ENCODE data around the gene VTN. TPM values are rescaled to one million over a fixed set of nuclear protein-coding genes. Genes with fewer than 3 reads are reported as not detected.

The VTN gene
- polyA plus RNA-seq, 6 donors from 2014 or later = 0.13 TPM; not detected in 5

DNA sequence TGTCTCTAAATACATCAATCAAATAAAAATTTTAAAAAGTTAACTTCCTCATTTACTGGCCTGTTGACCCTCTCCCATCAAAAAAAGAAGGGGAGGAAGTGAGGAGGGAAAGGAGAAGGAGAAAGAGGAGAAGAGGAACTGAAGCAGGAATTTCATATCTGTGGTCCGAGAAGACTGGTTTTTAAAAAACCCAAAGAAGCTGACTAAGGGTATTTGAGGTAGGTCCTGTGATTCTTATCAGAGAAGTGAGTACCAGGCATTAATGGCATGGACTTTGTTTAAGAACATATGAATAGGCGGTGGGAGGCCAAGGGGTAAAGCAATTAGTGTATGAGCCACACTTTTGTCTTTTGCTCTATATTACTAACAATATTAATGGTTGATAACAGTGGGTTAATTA, 33.9 kb upstream of the VTN start:
- peak overlapping the region in 5 of 8 donors; percentile 64 to 79 (median 77) for H3K4me3 Mint-ChIP-seq
- H3K27ac Mint-ChIP-seq = no peak overlapping the region
- H3K27me3 Mint-ChIP-seq = peaks cover 6 to 20% (median 11%) of the 10 kb centered on the region in 3 donors
- DNase-seq (no peak), ATAC-seq (ENCODE audit: low read depth in 2 of 2) (no peak)
- no peaks in the 10 kb centered on the region for H3K9me3 Mint-ChIP-seq
- peaks cover 7 to 9% (median 9%) of the 10 kb centered on the region in 3 donors for H3K4me1 Mint-ChIP-seq
- H3K36me3 Mint-ChIP-seq = no peaks in the 10 kb centered on the region

DNA sequence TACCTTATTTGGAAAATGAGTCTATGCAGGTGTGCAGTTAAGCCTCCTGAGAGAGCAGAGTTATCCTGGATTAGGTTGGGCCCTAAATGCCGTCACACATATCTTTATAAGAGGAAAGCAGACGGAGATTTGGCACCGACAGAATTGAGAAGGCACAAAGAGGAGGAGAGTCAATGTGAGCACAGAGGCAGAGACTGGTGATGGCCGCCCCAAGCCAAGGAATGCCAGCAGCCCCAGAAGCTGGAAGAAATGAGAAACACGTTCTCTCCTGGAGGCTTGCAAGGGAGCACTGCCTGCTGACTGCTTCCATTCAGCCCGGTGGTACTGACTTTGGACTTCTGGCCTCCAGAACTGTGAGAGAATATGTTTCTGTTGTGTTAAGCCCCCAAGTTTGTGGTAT, 32.7 kb upstream of the VTN start:
- H3K27me3 Mint-ChIP-seq = peaks cover 0 to 10% (median 1%) of the 10 kb centered on the region in 3 donors
- peaks cover 9 to 11% (median 11%) of the 10 kb centered on the region in 3 donors for H3K4me1 Mint-ChIP-seq
- no peaks in the 10 kb centered on the region for H3K36me3 Mint-ChIP-seq
- ATAC-seq (ENCODE audit: low read depth in 2 of 2) (no peak), DNase-seq (no peak)
- H3K4me3 Mint-ChIP-seq = peak overlapping the region in 4 of 8 donors; percentile 41 to 70 (median 46)
- H3K27ac Mint-ChIP-seq = peak overlapping the region in 1 of 6 donors; percentile 21
- no peaks in the 10 kb centered on the region for H3K9me3 Mint-ChIP-seq

DNA sequence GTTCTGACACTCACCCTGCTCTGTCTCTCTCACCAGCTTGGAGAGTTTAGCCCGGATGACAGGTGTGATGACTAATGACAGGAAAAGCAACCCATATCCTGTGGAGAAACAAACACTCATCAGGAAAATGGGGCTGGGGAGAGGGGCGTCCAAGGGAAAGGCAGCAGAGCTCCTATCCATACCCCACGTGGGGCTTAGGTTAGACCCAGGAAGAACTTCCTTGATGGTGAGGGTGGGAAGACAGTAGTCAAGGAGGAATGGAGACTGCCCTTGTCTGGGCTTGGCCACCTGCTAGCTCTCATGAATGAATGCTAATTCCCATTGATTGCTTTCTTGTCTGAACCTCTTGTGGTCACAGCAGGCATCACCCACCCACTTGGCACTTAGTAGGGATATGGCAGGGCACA, 32.1 kb upstream of the VTN start:
- H3K36me3 Mint-ChIP-seq = no peaks in the 10 kb centered on the region
- H3K9me3 Mint-ChIP-seq = no peaks in the 10 kb centered on the region
- peaks cover 0 to 6% (median 0%) of the 10 kb centered on the region in 3 donors for H3K27me3 Mint-ChIP-seq
- H3K4me3 Mint-ChIP-seq = no peak overlapping the region
- no peak for DNase-seq
- ATAC-seq (ENCODE audit: low read depth in 2 of 2) = no peak
- H3K4me1 Mint-ChIP-seq = peaks cover 9 to 12% (median 12%) of the 10 kb centered on the region in 3 donors
- peak overlapping the region in 1 of 6 donors; percentile 36 for H3K27ac Mint-ChIP-seq

DNA sequence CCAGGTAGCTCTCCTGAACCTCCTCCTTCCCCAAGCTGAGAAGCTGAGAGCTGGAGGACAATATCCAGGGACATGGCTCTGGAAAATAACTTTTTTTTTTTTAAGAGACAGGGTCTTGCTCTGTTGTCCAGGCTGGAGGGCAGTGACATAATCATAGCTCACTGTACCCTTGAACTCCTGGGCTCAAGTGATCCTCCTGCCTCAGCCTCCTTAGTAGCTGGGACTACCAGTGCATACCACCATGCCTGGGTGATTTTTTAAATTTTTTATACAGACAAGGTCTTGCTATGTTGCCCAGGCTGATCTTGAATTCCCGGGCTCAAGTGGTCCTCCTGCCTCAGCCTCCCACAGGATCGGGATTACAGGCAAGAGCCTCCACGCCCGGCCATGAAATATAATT, 29.7 kb upstream of the VTN start:
- no peak for ATAC-seq (ENCODE audit: low read depth in 2 of 2)
- peaks cover 0 to 5% (median 0%) of the 10 kb centered on the region in 3 donors for H3K27me3 Mint-ChIP-seq
- DNase-seq = no peak
- no peak overlapping the region for H3K27ac Mint-ChIP-seq
- no peaks in the 10 kb centered on the region for H3K36me3 Mint-ChIP-seq
- H3K4me3 Mint-ChIP-seq = no peak overlapping the region
- no peaks in the 10 kb centered on the region for H3K9me3 Mint-ChIP-seq
- peaks cover 0 to 5% (median 3%) of the 10 kb centered on the region in 3 donors for H3K4me1 Mint-ChIP-seq

DNA sequence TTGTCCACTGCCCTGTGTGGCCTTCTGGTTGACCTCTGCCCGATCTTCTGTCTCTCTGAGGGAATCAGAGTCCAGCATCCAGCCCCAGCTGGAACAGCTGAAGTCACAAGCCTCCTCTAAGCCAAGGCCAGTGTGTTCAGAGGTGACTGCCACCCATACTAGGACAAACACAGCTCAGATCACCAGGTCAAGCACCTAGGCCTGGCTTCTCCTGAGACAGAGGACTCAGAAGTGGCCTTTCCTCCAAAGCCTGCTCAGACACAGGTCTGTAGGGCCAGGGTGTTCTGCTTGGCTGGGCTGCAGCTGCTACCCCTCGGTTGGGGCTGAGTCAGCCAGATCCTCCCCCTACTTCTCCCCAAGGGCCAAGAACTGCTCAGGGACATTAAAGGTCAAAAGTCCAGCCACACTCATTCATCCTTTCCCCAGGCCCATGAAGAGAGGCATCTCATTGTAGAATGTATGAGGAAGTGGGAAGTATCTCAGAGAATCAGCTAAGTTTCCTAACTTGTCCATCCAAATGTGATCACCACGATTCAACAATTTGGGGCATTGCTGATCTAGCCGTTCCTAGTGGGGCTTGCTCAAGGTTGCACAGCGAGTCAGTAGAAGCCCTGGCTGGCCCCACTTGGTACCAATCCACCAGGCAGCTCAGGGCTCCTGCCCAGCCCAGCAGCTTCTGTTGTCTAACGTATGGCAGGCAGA, 28.3 kb upstream of the VTN start:
- H3K27ac Mint-ChIP-seq = peak overlapping the region in 2 of 6 donors; percentile 13 to 53
- DNase-seq = no peak
- no peaks in the 10 kb centered on the region for H3K9me3 Mint-ChIP-seq
- H3K36me3 Mint-ChIP-seq = peaks cover 0 to 8% of the 10 kb centered on the region in 2 donors
- no peaks in the 10 kb centered on the region for H3K27me3 Mint-ChIP-seq
- H3K4me3 Mint-ChIP-seq = no peak overlapping the region
- H3K4me1 Mint-ChIP-seq = peaks cover 0 to 5% (median 3%) of the 10 kb centered on the region in 3 donors
- no peak for ATAC-seq (ENCODE audit: low read depth in 2 of 2)

DNA sequence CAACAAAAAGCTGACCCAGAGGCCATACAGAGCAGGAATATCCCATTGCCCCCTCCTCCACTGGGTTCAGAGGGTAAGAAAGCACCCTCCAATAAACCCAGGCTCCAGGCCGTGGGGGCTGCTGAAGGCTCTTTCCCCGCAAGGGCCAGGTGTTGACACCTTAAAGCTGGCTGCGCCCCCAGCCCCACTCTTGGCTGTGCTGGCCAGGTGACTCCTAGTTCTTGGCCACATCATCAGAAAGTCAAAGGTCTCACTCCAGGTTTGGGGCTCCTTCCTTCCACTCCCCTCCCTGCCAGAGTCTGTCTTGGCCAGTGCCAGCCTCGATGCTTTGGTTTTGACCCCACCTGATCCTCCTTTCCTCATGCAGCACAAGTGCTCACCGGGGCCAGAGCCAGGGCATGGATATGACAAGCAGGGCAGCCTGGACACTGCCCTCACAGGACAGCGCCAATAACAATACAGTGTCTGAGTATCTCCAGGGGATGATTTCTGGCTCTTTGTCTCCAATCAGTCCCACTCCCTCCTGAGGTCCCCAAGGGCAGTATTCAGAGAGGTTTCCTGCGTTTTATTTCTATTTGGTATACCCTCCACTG, 27.7 kb upstream of the VTN start:
- DNase-seq (no peak), ATAC-seq (ENCODE audit: low read depth in 2 of 2) (no peak)
- no peaks in the 10 kb centered on the region for H3K9me3 Mint-ChIP-seq
- no peaks in the 10 kb centered on the region for H3K27me3 Mint-ChIP-seq
- H3K36me3 Mint-ChIP-seq = peaks cover 0 to 8% of the 10 kb centered on the region in 2 donors
- H3K27ac Mint-ChIP-seq = peak overlapping the region in 2 of 6 donors; percentile 16 to 53
- no peak overlapping the region for H3K4me3 Mint-ChIP-seq
- peaks cover 0 to 5% (median 3%) of the 10 kb centered on the region in 3 donors for H3K4me1 Mint-ChIP-seq

DNA sequence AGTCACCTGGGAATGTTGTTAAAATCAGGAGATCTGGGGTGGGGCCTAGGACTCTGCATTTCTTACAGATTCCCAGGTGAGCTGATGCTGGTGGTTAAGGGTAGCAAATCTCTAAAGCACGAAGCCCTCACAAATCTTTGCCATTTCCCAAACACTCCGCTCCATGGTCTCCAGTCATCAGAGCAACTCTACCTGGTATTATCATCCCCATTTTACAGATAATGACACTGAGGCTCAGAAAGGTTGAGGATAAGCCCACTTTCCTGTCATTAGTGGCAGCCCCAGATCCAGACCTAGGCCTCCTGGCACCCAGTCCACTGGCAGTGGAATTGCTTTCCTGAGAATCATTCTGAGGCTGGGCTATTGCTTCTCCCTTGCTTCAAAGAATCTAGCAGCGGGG, 27.2 kb upstream of the VTN start:
- H3K27me3 Mint-ChIP-seq = no peaks in the 10 kb centered on the region
- ATAC-seq (ENCODE audit: low read depth in 2 of 2) (no peak), DNase-seq (no peak)
- no peaks in the 10 kb centered on the region for H3K9me3 Mint-ChIP-seq
- peaks cover 0 to 5% (median 3%) of the 10 kb centered on the region in 3 donors for H3K4me1 Mint-ChIP-seq
- H3K4me3 Mint-ChIP-seq = no peak overlapping the region
- peaks cover 0 to 8% of the 10 kb centered on the region in 2 donors for H3K36me3 Mint-ChIP-seq
- no peak overlapping the region for H3K27ac Mint-ChIP-seq

DNA sequence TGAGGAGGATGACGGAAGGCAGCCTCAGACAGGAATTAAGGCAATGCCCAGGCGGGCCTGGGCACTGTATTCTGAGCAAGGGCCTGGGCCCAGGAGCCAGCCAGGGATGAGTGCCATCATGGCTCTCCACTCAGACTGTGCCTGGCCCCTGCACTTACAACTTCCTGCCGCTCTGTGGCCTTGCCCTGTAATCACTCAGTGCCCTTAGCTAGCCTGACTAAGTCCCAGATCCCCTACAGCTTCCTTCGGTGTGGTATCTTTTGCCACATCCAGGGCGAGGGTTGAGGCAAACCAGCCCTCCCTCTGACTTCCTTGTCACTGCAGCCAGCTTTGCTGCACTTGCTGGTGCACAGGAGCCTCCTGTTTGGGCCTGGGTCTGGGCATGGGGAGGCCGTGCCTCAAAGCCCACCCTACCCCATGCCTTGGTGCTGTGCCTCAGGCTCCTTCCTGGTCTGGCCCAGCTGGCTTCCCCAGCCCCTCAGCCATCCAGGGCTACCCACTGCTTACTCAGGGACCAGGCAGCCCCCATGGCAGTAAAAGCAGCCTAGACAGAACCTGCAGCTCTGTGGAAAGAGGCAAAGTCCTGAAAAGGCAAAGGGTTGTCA, 26.6 kb upstream of the VTN start:
- H3K4me3 Mint-ChIP-seq = no peak overlapping the region
- no peaks in the 10 kb centered on the region for H3K9me3 Mint-ChIP-seq
- H3K27me3 Mint-ChIP-seq = no peaks in the 10 kb centered on the region
- no peak for DNase-seq
- peaks cover 0 to 8% of the 10 kb centered on the region in 2 donors for H3K36me3 Mint-ChIP-seq
- ATAC-seq (ENCODE audit: low read depth in 2 of 2) = no peak
- no peak overlapping the region for H3K27ac Mint-ChIP-seq
- H3K4me1 Mint-ChIP-seq = peaks cover 0 to 5% (median 3%) of the 10 kb centered on the region in 3 donors

DNA sequence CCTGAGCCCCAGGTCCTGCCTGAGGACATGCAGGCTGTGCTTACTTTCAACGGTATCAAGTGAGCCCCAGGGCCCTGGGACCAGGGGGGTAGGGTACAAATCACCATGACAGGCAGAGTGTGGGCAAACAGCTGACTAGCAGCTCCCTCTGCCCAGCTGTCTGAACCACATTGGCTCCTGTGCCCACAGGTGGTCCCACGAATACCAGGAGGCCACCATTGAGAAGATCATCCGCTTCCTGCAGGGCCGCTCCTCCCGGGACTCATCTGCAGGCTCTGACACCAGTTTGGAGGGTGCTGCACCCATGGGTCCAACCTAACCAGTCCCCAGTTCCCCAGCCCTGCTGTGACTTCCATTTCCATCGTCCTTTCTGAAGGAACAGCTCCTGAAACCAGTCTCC, 25.9 kb upstream of the VTN start:
- H3K4me3 Mint-ChIP-seq = no peak overlapping the region
- no peaks in the 10 kb centered on the region for H3K27me3 Mint-ChIP-seq
- H3K4me1 Mint-ChIP-seq = peaks cover 0 to 5% (median 3%) of the 10 kb centered on the region in 3 donors
- peaks cover 0 to 15% of the 10 kb centered on the region in 2 donors for H3K36me3 Mint-ChIP-seq
- H3K9me3 Mint-ChIP-seq = no peaks in the 10 kb centered on the region
- ATAC-seq (ENCODE audit: low read depth in 2 of 2) (no peak), DNase-seq (no peak)
- H3K27ac Mint-ChIP-seq = peak overlapping the region in 1 of 6 donors; percentile 54

DNA sequence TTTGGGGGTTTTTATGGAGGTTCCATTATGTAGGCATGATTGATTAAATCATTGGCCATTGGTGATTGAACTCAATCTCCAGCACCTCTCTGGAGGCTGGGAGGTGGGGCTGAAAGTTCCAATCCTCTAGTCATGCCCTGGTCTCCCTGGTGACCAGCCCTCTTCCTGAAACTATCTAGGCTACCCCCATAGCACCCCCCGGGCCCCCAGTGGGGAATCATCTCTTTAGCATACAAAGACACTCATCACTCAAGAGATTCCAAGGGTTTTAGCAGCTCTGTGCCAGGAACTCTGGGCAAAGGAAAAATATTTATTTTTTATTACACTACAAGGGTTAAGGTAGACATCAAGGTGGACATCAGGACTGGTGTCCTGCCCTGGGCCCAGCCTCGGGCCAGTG, 25.3 kb upstream of the VTN start:
- H3K4me1 Mint-ChIP-seq = peaks cover 0 to 5% (median 3%) of the 10 kb centered on the region in 3 donors
- no peaks in the 10 kb centered on the region for H3K27me3 Mint-ChIP-seq
- H3K27ac Mint-ChIP-seq = no peak overlapping the region
- H3K9me3 Mint-ChIP-seq = no peaks in the 10 kb centered on the region
- no peak overlapping the region for H3K4me3 Mint-ChIP-seq
- peaks cover 3 to 21% of the 10 kb centered on the region in 2 donors for H3K36me3 Mint-ChIP-seq
- ATAC-seq (ENCODE audit: low read depth in 2 of 2) (no peak), DNase-seq (no peak)

DNA sequence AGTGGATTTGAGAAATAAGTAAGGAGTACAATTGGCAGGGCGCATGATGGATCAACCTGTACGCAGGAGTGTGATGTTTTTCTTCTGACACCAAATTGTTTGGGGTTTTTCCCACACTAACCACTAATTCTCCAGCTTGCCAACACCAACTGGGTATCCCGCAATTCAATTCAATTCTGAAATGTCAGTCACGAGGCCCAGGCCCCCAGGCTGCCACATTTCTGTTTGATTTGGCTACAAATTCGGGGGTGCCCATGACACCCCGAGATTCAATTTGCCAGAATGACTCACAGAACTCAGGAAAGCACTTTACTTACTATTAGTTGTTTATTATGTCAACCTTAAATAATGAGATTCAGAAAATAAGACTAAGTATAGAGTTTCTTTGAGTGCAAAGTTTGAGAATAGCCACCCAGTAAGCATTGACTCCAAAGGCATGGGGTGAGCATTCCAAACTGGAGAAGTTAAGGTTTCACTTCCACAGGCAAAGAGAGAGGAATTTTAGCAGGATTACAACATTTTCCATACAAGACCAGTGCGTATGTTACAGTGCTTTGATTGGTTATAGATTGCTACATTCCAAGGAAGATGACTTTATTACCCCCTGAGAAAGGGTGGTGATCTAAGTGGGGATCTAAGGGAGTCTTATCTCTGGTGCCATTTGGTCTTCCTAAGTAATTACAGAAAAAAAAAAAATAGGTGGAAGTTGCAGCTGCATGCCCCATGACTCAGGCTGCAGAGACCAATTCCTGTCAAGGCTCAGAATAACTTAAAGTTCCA, 24.4 kb upstream of the VTN start:
- Mint-ChIP-seq H3K4me3 (no peak overlapping the region), H3K9me3 (no peaks in the 10 kb centered on the region), H3K4me1 (peaks cover 0 to 5% (median 3%) of the 10 kb centered on the region in 3 donors), H3K27ac (peak overlapping the region in 2 of 6 donors; percentile 7 to 21), H3K36me3 (peaks cover 5 to 30% of the 10 kb centered on the region in 2 donors), H3K27me3 (no peaks in the 10 kb centered on the region)
- ATAC-seq (ENCODE audit: low read depth in 2 of 2) (no peak), DNase-seq (no peak)

DNA sequence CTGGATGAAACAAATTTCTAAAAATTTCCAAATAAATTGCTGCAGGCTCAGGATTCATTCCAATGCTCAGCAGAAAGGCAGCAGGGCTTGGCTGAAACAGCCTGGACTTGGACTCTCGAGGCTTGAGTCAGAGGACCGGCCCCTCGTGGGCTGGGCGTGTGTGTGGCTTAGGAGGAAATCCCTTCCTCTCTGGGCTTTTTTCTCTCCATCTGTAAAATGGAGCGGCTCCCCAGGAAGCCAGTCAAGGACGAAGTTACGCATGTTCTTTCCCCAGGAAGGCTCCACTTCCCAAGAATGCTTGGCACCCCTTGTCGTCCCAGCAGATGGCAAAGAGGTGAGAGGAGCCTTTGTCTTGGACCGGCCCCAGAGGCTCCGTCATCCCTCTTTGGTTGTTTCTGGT, 22.4 kb upstream of the VTN start:
- ATAC-seq (ENCODE audit: low read depth in 2 of 2) (no peak), DNase-seq (no peak)
- Mint-ChIP-seq H3K9me3 (no peaks in the 10 kb centered on the region), H3K4me1 (peaks cover 0 to 3% (median 0%) of the 10 kb centered on the region in 3 donors), H3K4me3 (no peak overlapping the region), H3K36me3 (peaks cover 5 to 42% of the 10 kb centered on the region in 2 donors), H3K27me3 (peaks cover 0 to 3% (median 0%) of the 10 kb centered on the region in 3 donors), H3K27ac (no peak overlapping the region)

DNA sequence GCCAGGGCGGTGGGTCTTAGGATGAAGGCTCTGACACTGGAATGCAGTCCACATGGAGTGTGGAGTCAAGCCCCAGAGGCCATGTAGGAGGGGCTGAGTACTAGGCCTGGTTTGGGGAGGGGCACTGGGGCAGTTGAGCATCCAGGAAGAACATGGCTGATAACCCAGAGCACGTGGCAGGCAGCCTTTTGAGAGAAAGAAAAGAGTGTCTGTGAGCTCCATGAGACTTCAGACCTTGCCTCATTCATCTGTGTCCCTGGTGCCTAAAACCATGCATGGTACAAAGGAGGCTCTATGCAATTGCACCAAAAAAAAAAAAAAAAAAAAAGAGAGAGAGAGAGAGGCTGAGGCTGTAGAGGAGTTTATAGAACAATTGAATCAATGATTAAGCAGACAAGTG, 21.3 kb upstream of the VTN start:
- peaks cover 5 to 45% of the 10 kb centered on the region in 2 donors for H3K36me3 Mint-ChIP-seq
- no peak for DNase-seq

More for the DNA sequence above, 21.3 kb upstream of the VTN start:
- Mint-ChIP-seq H3K27me3 (peaks cover 0 to 5% (median 0%) of the 10 kb centered on the region in 3 donors), H3K9me3 (no peaks in the 10 kb centered on the region), H3K4me1 (peaks cover 0 to 4% (median 0%) of the 10 kb centered on the region in 3 donors), H3K4me3 (no peak overlapping the region), H3K27ac (peak overlapping the region in 1 of 6 donors; percentile 19)
- ATAC-seq (ENCODE audit: low read depth in 2 of 2) = no peak

All from naive B cell (primary cell).